C4-2B (cell line): Measurements from ENCODE around the gene ANKRD31.

Experiments used
- H3K27ac ChIP-seq: fragments of 450-650 bp; 2 replicates; pipeline ENCODE4 v1.5.1; 2017
- ZFX ChIP-seq: fragments of 450-650 bp; IDR thresholded peaks from 2 replicates; pipeline ENCODE4 v1.6.1; 2017
- TF ChIP-seq, protein P1 (sequence below): fragments of 450-650 bp; conservative IDR thresholded peaks from 2 replicates; pipeline ENCODE4 v1.5.1; 2017; ENCODE audit warnings: mild to moderate bottlenecking

ANKRD31 gene

DNA sequence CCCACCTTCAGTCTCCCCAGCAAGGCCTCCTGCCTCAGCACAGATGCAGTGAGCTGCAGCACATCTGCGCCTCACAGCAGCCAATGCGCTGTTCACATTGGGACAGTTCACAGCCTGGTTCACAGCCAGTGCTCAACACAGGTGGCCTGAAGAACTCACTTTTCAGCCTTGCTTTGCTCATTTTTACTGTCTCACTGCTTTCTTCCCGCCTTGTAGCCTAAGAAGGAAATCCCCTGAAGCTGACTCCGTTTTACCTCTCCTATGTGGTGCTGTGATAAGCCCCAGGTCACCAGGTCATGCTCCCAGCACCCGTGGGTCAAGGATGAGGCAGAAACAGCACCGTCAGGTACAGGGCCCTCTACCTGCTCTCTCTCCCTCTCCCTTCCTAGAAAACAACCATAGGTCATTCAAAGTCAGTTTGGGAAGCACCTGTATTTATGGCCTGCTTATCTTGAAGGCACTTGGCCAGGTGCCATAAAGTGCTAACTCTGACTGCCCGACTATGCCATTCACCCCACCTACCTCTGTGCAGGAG lies 185.4 kb downstream of the ANKRD31 start:
- H3K27ac ChIP-seq, result no peak overlapping the region
- TF ChIP-seq, protein P1, sequence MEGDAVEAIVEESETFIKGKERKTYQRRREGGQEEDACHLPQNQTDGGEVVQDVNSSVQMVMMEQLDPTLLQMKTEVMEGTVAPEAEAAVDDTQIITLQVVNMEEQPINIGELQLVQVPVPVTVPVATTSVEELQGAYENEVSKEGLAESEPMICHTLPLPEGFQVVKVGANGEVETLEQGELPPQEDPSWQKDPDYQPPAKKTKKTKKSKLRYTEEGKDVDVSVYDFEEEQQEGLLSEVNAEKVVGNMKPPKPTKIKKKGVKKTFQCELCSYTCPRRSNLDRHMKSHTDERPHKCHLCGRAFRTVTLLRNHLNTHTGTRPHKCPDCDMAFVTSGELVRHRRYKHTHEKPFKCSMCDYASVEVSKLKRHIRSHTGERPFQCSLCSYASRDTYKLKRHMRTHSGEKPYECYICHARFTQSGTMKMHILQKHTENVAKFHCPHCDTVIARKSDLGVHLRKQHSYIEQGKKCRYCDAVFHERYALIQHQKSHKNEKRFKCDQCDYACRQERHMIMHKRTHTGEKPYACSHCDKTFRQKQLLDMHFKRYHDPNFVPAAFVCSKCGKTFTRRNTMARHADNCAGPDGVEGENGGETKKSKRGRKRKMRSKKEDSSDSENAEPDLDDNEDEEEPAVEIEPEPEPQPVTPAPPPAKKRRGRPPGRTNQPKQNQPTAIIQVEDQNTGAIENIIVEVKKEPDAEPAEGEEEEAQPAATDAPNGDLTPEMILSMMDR, result no peak
- no peak for TF ChIP-seq ZFX

DNA sequence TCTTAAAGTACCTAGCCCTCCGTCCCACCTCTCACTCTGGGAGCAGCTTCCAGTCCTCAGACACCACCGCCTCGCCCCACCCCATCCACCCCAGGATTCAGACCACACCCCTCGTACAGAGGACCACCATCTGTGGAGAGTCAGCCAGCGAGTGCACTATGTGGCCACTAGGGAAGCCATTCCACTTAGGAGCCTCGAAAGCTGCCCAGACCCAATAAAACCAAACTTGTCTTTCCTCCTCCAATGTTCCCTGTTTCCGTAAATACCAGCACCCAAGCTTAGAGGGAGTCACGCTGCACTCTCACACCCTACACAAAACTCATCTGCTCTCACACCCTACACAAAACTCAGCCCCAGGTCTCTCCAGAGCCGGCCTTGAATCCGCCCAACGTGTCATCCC lies 186.3 kb downstream of the ANKRD31 start:
- H3K27ac ChIP-seq, result no peak overlapping the region
- TF ChIP-seq, protein P1, result 0 out of 2 replicates have a peak, but pooled peaks have one; percentile 0
- no peak for TF ChIP-seq ZFX

DNA sequence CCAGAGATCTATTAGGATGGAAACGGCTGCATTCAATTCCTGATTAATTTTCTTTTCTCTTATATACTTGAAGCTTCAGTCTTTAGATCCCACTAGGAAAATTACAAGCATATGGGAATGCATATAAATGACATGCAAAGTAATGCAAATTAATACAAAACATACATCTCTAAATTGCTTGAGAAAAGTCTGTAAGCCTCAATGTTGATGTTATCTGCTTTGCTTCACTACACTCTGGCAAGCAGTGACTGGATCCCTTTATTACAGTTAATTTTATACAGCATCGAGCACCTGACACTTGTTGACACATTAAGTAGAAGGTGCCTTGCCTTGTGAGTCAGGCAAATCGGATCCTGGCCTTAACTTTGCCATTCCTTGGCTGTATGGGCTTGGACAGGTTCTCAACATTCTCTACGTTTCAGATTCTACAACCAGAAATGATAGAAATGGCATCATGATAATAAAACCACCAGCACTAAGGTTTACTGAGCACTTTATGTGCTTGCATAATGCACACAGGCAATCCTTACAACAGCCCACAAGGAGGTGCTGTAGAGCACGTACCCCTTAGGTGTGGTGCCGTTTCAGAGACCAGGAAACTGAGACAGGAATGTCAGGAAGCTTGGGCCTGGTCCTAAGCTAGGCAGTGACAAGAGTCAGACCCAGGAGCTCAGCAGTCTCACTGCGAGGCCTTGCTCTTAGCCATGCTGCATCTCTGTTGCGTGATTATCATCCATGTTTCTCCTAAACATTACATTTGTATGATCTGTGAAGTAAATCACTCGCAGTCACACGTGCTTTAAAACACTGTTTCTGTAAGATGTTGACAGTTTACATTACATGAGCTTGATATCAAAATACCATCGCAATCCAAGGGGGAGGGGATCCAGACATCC lies 187.0 kb downstream of the ANKRD31 start:
- no peak overlapping the region for H3K27ac ChIP-seq
- TF ChIP-seq, protein P1, result peak; percentile 92
- TF ChIP-seq ZFX, result no peak

DNA sequence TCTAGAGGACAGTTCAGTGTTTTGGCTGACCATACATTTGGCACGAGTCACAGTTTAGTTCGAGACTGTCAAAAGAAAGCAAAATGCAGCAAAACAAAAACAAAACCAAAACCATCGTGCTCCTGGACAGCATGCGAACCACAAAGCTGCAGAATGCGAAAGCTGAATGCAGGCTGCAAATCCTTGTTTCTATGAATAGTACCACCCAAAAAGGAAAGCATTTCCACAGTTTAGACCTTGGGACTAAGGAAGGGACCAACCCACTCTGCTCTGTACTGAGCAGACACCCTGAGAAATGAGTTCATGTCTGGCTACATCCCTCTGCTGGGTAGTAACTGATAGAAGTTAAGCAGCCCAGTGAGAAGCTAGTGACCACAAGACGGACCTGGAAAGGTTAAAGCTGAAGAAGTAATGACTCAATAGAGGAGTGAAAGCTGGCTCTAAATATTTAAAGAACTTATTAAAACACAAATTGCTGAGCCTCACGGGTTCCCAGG lies 188.2 kb downstream of the ANKRD31 start:
- TF ChIP-seq, protein P1, result no peak
- TF ChIP-seq ZFX, result no peak
- no peak overlapping the region for H3K27ac ChIP-seq

DNA sequence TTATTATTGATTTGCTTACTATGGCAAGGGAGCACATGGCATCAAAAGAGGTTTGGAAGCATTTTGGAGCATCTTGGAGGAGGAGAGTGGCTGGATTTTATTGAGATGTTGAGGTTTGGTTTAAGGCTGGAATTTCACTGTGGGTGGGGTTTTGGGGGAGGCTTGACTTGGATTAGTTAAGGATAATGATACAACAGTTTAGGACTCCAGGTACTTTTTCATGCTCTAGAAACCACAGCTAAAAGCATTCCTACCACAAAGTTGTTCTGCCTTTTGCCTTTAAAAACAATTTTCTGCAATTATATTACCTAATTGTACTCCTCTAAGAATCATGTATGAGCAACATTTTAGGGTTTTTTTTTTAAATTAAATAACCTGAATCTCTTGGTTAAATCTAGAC lies 189.3 kb downstream of the ANKRD31 start:
- TF ChIP-seq, protein P1, result no peak
- TF ChIP-seq ZFX, result no peak
- H3K27ac ChIP-seq, result no peak overlapping the region

DNA sequence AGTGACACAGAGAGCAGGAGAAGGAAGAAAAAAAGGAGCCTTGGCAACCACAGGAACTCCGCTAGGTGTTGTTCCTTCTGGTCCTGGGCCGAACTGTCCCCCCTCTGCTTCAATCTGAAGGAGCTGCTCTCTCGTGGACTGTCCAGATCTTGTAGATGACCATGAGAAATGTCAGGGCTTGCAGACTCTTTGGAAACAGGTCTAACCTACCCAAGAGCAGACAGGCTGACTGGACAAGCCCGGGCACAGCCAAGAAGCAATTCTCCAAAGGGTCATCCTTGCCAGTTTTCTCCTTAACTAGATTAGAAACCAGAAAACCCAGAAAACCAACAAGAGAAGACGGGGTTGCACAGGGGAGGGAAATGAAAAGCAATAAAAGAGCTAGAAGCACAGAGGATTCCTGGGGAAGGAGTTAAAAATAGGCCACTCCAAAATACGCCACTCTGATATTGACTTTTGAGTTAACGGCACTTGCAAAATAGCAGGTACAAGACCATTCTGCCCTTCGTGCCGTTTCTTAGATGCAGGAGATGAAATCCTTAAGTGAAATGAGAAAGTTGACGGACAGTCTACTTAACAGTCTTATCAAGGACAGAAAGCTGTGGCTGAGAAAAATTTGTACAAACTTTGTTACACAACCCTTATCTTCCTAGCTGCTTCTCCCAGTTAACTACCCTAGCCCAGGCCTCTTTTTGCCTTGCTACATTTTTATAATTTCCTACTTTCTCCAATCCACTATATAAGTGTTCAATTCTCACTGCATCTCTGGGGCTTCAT lies 190.1 kb downstream of the ANKRD31 start:
- TF ChIP-seq ZFX, result no peak
- no peak overlapping the region for H3K27ac ChIP-seq

DNA sequence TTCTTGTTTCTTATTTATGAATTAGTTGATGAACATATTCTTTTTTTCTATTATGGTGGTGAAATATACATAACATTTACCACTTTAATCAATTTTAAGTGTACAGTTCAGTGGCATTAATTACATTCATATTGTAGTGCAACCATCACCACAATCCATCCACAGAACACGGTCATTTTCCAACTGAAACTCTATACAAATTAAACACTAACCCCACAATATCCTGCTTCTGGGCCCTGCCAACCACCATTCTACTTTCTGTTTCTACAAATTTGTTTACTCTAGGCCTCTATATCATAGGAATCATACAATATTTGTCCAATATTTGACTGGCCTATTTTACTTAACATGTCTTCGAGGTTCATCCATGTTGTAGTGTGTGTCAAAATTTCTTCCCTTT lies 191.6 kb downstream of the ANKRD31 start:
- no peak overlapping the region for H3K27ac ChIP-seq
- TF ChIP-seq, protein P1, result no peak
- TF ChIP-seq ZFX, result no peak
